Measurements from ENCODE around the gene HMGCR.

HMGCR gene

GRCh38 chr5:75351139-75351926, 14.3 kb downstream of the HMGCR start:
- ATAC-seq (replicated peaks) (no peak), DNase-seq (no peak)
- H3K4me3 Mint-ChIP-seq, result no peak overlapping the region
- H3K36me3 Mint-ChIP-seq (ENCODE audit: insufficient read depth), result peaks cover 88% of the 10 kb centered on the region
- no peaks in the 10 kb centered on the region for H3K4me1 Mint-ChIP-seq (ENCODE audit: low read depth in 2 of 2)
- H3K27ac Mint-ChIP-seq, result peak overlapping the region in 1 of 2 donors; percentile 68
- no peaks in the 10 kb centered on the region for H3K27me3 Mint-ChIP-seq
- no peaks in the 10 kb centered on the region for H3K9me3 Mint-ChIP-seq

DNA sequence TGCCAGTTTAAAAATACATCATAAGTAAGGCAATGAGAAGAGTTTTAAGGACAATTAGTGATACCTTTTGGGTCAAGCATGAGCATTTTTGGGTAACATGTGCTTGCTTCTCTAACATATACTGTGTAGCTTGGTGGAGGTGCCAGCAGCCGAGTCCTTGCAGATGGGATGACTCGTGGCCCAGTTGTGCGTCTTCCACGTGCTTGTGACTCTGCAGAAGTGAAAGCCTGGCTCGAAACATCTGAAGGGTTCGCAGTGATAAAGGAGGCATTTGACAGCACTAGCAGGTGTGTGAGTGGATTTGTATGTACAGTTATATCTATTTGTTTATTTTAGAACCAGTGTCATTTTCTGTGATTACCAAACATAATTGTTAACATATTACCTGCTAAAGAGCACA, 18.2 kb downstream of the HMGCR start:
- H3K36me3 Mint-ChIP-seq (ENCODE audit: insufficient read depth), result peaks cover 85% of the 10 kb centered on the region
- H3K4me1 Mint-ChIP-seq (ENCODE audit: low read depth in 2 of 2), result no peaks in the 10 kb centered on the region
- DNase-seq (no peak), ATAC-seq (replicated peaks) (no peak)
- H3K9me3 Mint-ChIP-seq, result no peaks in the 10 kb centered on the region
- H3K27ac Mint-ChIP-seq, result peak overlapping the region in 1 of 2 donors; percentile 46
- H3K27me3 Mint-ChIP-seq, result no peaks in the 10 kb centered on the region
- H3K4me3 Mint-ChIP-seq, result no peak overlapping the region

DNA sequence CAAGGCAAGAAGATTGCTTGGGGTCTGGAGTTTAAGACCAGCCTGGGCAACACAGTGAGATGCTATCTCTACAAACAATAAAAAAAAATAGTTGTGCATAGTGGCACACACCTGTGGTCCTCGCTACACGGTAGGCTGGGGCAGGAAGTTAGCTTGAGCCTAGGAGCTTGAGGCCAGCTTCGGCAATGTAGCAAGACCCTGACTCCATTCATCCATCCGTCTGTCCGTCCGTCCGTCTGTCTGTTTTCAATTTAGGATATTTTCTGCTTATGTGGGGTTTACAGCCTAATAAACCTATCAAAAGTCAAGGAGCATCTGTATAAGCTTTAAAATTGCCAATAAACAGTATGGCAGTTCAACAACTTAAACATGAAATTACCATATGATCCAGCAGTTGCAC, 19.7 kb downstream of the HMGCR start:
- no peaks in the 10 kb centered on the region for H3K4me1 Mint-ChIP-seq (ENCODE audit: low read depth in 2 of 2)
- DNase-seq, result no peak
- H3K27me3 Mint-ChIP-seq, result no peaks in the 10 kb centered on the region
- ATAC-seq (replicated peaks), result no peak
- no peak overlapping the region for H3K27ac Mint-ChIP-seq
- H3K36me3 Mint-ChIP-seq (ENCODE audit: insufficient read depth), result peaks cover 82% of the 10 kb centered on the region
- no peaks in the 10 kb centered on the region for H3K9me3 Mint-ChIP-seq
- no peak overlapping the region for H3K4me3 Mint-ChIP-seq

DNA sequence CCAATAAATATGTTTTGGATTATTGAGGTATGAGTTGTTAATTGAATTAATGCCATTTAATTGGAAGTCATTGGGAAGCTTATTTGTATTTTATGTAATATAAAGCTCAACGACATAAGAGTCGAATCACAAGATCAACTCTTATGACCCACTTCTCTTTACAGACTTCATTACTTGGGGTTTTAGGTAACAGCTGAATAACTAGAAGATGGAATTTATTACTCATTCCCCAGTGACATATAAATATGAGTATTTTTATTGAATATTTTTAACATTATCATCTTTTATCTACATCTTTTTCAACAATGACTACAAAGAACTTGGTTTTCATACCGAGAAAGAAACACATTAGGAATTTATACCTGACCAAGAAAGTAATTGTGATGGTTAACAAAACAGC, 21.1 kb downstream of the HMGCR start:
- no peaks in the 10 kb centered on the region for H3K4me1 Mint-ChIP-seq (ENCODE audit: low read depth in 2 of 2)
- H3K27me3 Mint-ChIP-seq, result no peaks in the 10 kb centered on the region
- DNase-seq (no peak), ATAC-seq (replicated peaks) (no peak)
- no peak overlapping the region for H3K27ac Mint-ChIP-seq
- H3K4me3 Mint-ChIP-seq, result no peak overlapping the region
- peaks cover 73% of the 10 kb centered on the region for H3K36me3 Mint-ChIP-seq (ENCODE audit: insufficient read depth)
- H3K9me3 Mint-ChIP-seq, result no peaks in the 10 kb centered on the region

DNA sequence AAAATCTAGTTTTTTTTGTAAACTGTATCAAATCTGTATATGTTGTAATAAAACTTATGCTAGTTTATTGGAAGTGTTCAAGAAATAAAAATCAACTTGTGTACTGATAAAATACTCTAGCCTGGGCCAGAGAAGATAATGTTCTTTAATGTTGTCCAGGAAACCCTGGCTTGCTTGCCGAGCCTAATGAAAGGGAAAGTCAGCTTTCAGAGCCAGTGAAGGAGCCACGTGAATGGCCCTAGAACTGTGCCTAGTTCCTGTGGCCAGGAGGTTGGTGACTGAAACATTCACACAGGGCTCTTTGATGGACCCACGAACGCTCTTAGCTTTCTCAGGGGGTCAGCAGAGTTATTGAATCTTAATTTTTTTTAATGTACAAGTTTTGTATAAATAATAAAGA, 24.3 kb downstream of the HMGCR start:
- Mint-ChIP-seq H3K9me3 (no peaks in the 10 kb centered on the region), H3K27ac (peak overlapping the region; percentile 2 to 62), H3K36me3 (ENCODE audit: insufficient read depth) (peaks cover 48% of the 10 kb centered on the region), H3K4me3 (no peak overlapping the region), H3K4me1 (ENCODE audit: low read depth in 2 of 2) (no peaks in the 10 kb centered on the region), H3K27me3 (no peaks in the 10 kb centered on the region)
- no peak for ATAC-seq (replicated peaks)
- no peak for DNase-seq

DNA sequence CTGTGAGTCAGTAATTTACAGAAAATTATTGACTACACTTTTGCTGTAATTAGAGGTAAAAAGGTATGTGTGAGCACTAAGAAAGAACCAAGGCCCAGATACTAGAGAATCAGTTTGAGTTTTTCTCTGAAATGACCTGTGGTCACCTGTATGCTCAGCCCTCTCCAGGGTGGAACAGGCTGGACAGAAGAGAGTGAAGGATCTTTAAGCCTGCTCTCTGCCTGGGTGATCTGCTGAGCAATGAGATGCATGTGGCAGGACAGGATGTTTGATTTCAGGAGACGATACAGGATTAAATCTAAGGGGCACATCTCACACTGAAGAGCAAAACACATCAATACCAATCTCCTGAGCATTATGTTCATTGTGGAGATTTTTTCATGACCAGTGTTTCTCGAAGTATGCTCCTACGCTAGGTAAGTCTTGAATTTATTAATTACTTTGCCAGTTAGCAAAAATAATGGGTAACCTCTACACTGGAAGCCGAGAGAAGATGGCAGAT, 25.5 kb downstream of the HMGCR start:
- peaks cover 38% of the 10 kb centered on the region for H3K36me3 Mint-ChIP-seq (ENCODE audit: insufficient read depth)
- no peak for ATAC-seq (replicated peaks)
- no peaks in the 10 kb centered on the region for H3K9me3 Mint-ChIP-seq
- no peak overlapping the region for H3K4me3 Mint-ChIP-seq
- H3K4me1 Mint-ChIP-seq (ENCODE audit: low read depth in 2 of 2), result no peaks in the 10 kb centered on the region
- H3K27me3 Mint-ChIP-seq, result no peaks in the 10 kb centered on the region
- no peak for DNase-seq
- no peak overlapping the region for H3K27ac Mint-ChIP-seq

- peak overlapping the region in 1 of 2 donors; percentile 51 for H3K27ac Mint-ChIP-seq
- ATAC-seq (replicated peaks) (no peak), DNase-seq (no peak)
- H3K27me3 Mint-ChIP-seq, result no peaks in the 10 kb centered on the region
- H3K9me3 Mint-ChIP-seq, result no peaks in the 10 kb centered on the region
- H3K4me3 Mint-ChIP-seq, result no peak overlapping the region
- no peaks in the 10 kb centered on the region for H3K4me1 Mint-ChIP-seq (ENCODE audit: low read depth in 2 of 2)
- peaks cover 36% of the 10 kb centered on the region for H3K36me3 Mint-ChIP-seq (ENCODE audit: insufficient read depth)
Measured at GRCh38 chr5:75363111-75363510, 26.1 kb downstream of the HMGCR start.

- Mint-ChIP-seq H3K27ac (peak overlapping the region in 1 of 2 donors; percentile 59), H3K4me1 (ENCODE audit: low read depth in 2 of 2) (no peaks in the 10 kb centered on the region), H3K4me3 (no peak overlapping the region), H3K27me3 (no peaks in the 10 kb centered on the region), H3K9me3 (no peaks in the 10 kb centered on the region), H3K36me3 (ENCODE audit: insufficient read depth) (peaks cover 29% of the 10 kb centered on the region)
- ATAC-seq (replicated peaks), result no peak
- DNase-seq, result no peak
Measured at GRCh38 chr5:75363726-75364495, 26.9 kb downstream of the HMGCR start.

GRCh38 chr5:75364571-75365280, 27.7 kb downstream of the HMGCR start:
- Mint-ChIP-seq H3K4me1 (ENCODE audit: low read depth in 2 of 2) (no peaks in the 10 kb centered on the region), H3K27ac (peak overlapping the region in 1 of 2 donors; percentile 59), H3K9me3 (no peaks in the 10 kb centered on the region), H3K36me3 (ENCODE audit: insufficient read depth) (peaks cover 21% of the 10 kb centered on the region), H3K27me3 (no peaks in the 10 kb centered on the region), H3K4me3 (no peak overlapping the region)
- no peak for DNase-seq
- no peak for ATAC-seq (replicated peaks)

GRCh38 chr5:75365740-75366139, 28.7 kb downstream of the HMGCR start:
- H3K4me3 Mint-ChIP-seq, result no peak overlapping the region
- H3K27me3 Mint-ChIP-seq, result no peaks in the 10 kb centered on the region

DNA sequence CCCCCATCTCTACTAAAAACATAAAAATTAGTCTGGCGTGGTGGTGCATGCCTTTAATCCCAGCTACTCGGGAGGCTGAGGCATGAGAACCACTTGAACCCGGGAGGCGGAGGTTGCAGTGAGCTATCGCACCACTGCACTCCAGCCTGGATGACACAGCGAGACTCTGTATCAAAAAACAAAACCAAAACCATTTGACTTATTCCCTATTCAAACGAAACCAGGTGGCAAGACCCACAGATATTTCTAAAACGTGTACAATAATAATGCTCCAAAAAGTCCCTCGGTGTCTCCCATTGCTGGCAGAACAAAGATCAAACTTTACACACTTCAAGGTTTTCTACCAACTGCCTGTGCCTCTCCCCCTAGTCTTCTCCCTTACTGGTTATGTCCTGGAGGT, 29.8 kb downstream of the HMGCR start:
- no peak for DNase-seq
- peaks cover 10% of the 10 kb centered on the region for H3K36me3 Mint-ChIP-seq (ENCODE audit: insufficient read depth)
- no peak for ATAC-seq (replicated peaks)
- H3K27ac Mint-ChIP-seq, result no peak overlapping the region
- no peaks in the 10 kb centered on the region for H3K9me3 Mint-ChIP-seq
- H3K4me3 Mint-ChIP-seq, result no peak overlapping the region
- no peaks in the 10 kb centered on the region for H3K27me3 Mint-ChIP-seq
- no peaks in the 10 kb centered on the region for H3K4me1 Mint-ChIP-seq (ENCODE audit: low read depth in 2 of 2)

More at GRCh38 chr5:75365740-75366139, 28.7 kb downstream of the HMGCR start:
- Mint-ChIP-seq H3K27ac (peak overlapping the region in 1 of 2 donors; percentile 27), H3K4me1 (ENCODE audit: low read depth in 2 of 2) (no peaks in the 10 kb centered on the region), H3K9me3 (no peaks in the 10 kb centered on the region), H3K36me3 (ENCODE audit: insufficient read depth) (peaks cover 16% of the 10 kb centered on the region)
- no peak for DNase-seq
- ATAC-seq (replicated peaks), result no peak

- Mint-ChIP-seq H3K4me1 (ENCODE audit: low read depth in 2 of 2) (no peaks in the 10 kb centered on the region), H3K4me3 (no peak overlapping the region), H3K27ac (no peak overlapping the region), H3K36me3 (ENCODE audit: insufficient read depth) (peaks cover 9% of the 10 kb centered on the region), H3K9me3 (no peaks in the 10 kb centered on the region), H3K27me3 (no peaks in the 10 kb centered on the region)
- ATAC-seq (replicated peaks) (no peak), DNase-seq (no peak)
Measured at GRCh38 chr5:75367401-75367800, 30.4 kb downstream of the HMGCR start.

GRCh38 chr5:75368391-75368790, 31.4 kb downstream of the HMGCR start:
- H3K9me3 Mint-ChIP-seq, result no peaks in the 10 kb centered on the region
- no peak overlapping the region for H3K4me3 Mint-ChIP-seq
- H3K27ac Mint-ChIP-seq, result no peak overlapping the region
- H3K27me3 Mint-ChIP-seq, result no peaks in the 10 kb centered on the region
- no peaks in the 10 kb centered on the region for H3K4me1 Mint-ChIP-seq (ENCODE audit: low read depth in 2 of 2)
- no peak for DNase-seq
- peaks cover 16% of the 10 kb centered on the region for H3K36me3 Mint-ChIP-seq (ENCODE audit: insufficient read depth)
- no peak for ATAC-seq (replicated peaks)
